ENCODE measurements around the gene CYP2D6.
"Not testable (repeated sequence)": the region's sequence is repeated elsewhere in the genome, so short reads cannot be mapped to it uniquely, and the experiment has no call there.

Gene CYP2D6

GRCh38 chr22:42132457-42132856, 1.8 kb upstream of the CYP2D6 start:
- no peak for FAIRE-seq

GRCh38 chr22:42131562-42131961, 952 bp upstream of the CYP2D6 start:
- no peak for FAIRE-seq

- not testable (repeated sequence) for FAIRE-seq
Observed at GRCh38 chr22:42130182-42130581, 428 bp downstream of the CYP2D6 start.

- FAIRE-seq = not testable (repeated sequence)
Observed at GRCh38 chr22:42128776-42129694, 1.6 kb downstream of the CYP2D6 start.

- not testable (repeated sequence) for FAIRE-seq
Observed at GRCh38 chr22:42128007-42128406, 2.6 kb downstream of the CYP2D6 start.

GRCh38 chr22:42127606-42128005, 3.0 kb downstream of the CYP2D6 start:
- no peak for FAIRE-seq

- FAIRE-seq = not testable (repeated sequence)
Observed at GRCh38 chr22:42123529-42123928, 7.1 kb downstream of the CYP2D6 start.

- not testable (repeated sequence) for FAIRE-seq
Observed at GRCh38 chr22:42120231-42121021, 10.2 kb downstream of the CYP2D6 start.

GRCh38 chr22:42116848-42117424, 13.7 kb downstream of the CYP2D6 start:
- no peak for FAIRE-seq

- FAIRE-seq = not testable (repeated sequence)
Observed at GRCh38 chr22:42115420-42115830, 15.2 kb downstream of the CYP2D6 start.

GRCh38 chr22:42114721-42115120, 15.9 kb downstream of the CYP2D6 start:
- FAIRE-seq = no peak

GRCh38 chr22:42112793-42113192, 17.8 kb downstream of the CYP2D6 start:
- FAIRE-seq = not testable (repeated sequence)

- no peak for FAIRE-seq
Observed at GRCh38 chr22:42111798-42112197, 18.8 kb downstream of the CYP2D6 start.

GRCh38 chr22:42108848-42109247, 21.8 kb downstream of the CYP2D6 start:
- no peak for FAIRE-seq

- not testable (repeated sequence) for FAIRE-seq
Observed at GRCh38 chr22:42104332-42104860, 26.2 kb downstream of the CYP2D6 start.

GRCh38 chr22:42101199-42101598, 29.4 kb downstream of the CYP2D6 start:
- FAIRE-seq = no peak

- no peak for FAIRE-seq
Observed at GRCh38 chr22:42091455-42091782, 39.2 kb downstream of the CYP2D6 start.

GRCh38 chr22:42090596-42091454, 39.8 kb downstream of the CYP2D6 start, which contains the start of gene NDUFA6:
Gene NDUFA6 (minus strand): TSS chr22:42090772. CDS start chr22:42090744, 28 bp downstream.
- FAIRE-seq = peak; percentile 89

- FAIRE-seq = no peak
Observed at GRCh38 chr22:42086051-42086450, 44.6 kb downstream of the CYP2D6 start.

GRCh38 chr22:42084874-42085273, 45.7 kb downstream of the CYP2D6 start:
- no peak for FAIRE-seq

GRCh38 chr22:42083119-42083518, 47.5 kb downstream of the CYP2D6 start:
- FAIRE-seq = no peak

GRCh38 chr22:42080287-42080686, 50.3 kb downstream of the CYP2D6 start:
- no peak for FAIRE-seq
